Liver (tissue), 3 donors: ENCODE data around the gene HMG20B.

ENCODE experiments used
- EGR1 ChIP-seq, 2 donors: IDR thresholded peaks; 2 replicates each; pipeline ENCODE4 v1.6.1; 2016 to 2018; ENCODE audit warnings: antibody characterized with exemption in 2 of 2, low read depth in 2 of 2
- FOXA1 ChIP-seq: IDR thresholded peaks from 2 replicates; pipeline ENCODE4 v1.6.1; 2016; ENCODE audit warnings: antibody characterized with exemption
- HNF4G ChIP-seq: IDR thresholded peaks from 2 replicates; pipeline ENCODE4 v1.6.1; 2016; ENCODE audit warnings: antibody characterized with exemption
- JUND ChIP-seq, 2 donors: IDR thresholded peaks; 2 replicates each; pipeline ENCODE4 v1.6.1; 2016; ENCODE audit warnings: antibody characterized with exemption in 2 of 2
- NR2F2 ChIP-seq: IDR thresholded peaks from 2 replicates; pipeline ENCODE4 v1.6.1; 2016; ENCODE audit warnings: antibody characterized with exemption
- RAD21 ChIP-seq, 2 donors: IDR thresholded peaks; 2 replicates each; pipeline ENCODE4 v1.6.1; 2016; ENCODE audit warnings: antibody characterized with exemption in 2 of 2, mild to moderate bottlenecking in 2 of 2
- REST ChIP-seq: IDR thresholded peaks from 2 replicates; pipeline ENCODE4 v1.6.1; 2016; ENCODE audit warnings: antibody characterized with exemption, mild to moderate bottlenecking
- RXRA ChIP-seq, 2 donors: IDR thresholded peaks; 2 replicates each; pipeline ENCODE4 v1.6.1; 2017 to 2018; ENCODE audit warnings: antibody characterized with exemption in 2 of 2, mild to moderate bottlenecking in 1 of 2
- SP1 ChIP-seq: IDR thresholded peaks from 2 replicates; pipeline ENCODE4 v1.6.1; 2018; ENCODE audit warnings: antibody characterized with exemption, mild to moderate bottlenecking
- YY1 ChIP-seq: IDR thresholded peaks from 2 replicates; pipeline ENCODE4 v1.6.1; 2016; ENCODE audit warnings: antibody characterized with exemption, mild to moderate bottlenecking
- ZBTB33 ChIP-seq: IDR thresholded peaks from 2 replicates; pipeline ENCODE4 v1.6.1; 2016; ENCODE audit warnings: antibody characterized with exemption
- TF ChIP-seq, protein P1 (sequence below): fragments of 150-350 bp; IDR thresholded peaks from 2 replicates; pipeline ENCODE4 v1.5.1; 2017; ENCODE audit warnings: improper control_type of control experiment, low read depth, low read length; ENCODE audit not compliant: missing input control
- TF ChIP-seq, protein P2 (sequence below): IDR thresholded peaks from 2 replicates; pipeline ENCODE4 v1.6.1; 2016; ENCODE audit warnings: antibody characterized with exemption
- TF ChIP-seq, protein P3 (sequence below): IDR thresholded peaks from 2 replicates; pipeline ENCODE4 v1.6.1; 2016; ENCODE audit warnings: antibody characterized with exemption
- donor health status: healthy.
- donor health status: healthy.

DNA sequence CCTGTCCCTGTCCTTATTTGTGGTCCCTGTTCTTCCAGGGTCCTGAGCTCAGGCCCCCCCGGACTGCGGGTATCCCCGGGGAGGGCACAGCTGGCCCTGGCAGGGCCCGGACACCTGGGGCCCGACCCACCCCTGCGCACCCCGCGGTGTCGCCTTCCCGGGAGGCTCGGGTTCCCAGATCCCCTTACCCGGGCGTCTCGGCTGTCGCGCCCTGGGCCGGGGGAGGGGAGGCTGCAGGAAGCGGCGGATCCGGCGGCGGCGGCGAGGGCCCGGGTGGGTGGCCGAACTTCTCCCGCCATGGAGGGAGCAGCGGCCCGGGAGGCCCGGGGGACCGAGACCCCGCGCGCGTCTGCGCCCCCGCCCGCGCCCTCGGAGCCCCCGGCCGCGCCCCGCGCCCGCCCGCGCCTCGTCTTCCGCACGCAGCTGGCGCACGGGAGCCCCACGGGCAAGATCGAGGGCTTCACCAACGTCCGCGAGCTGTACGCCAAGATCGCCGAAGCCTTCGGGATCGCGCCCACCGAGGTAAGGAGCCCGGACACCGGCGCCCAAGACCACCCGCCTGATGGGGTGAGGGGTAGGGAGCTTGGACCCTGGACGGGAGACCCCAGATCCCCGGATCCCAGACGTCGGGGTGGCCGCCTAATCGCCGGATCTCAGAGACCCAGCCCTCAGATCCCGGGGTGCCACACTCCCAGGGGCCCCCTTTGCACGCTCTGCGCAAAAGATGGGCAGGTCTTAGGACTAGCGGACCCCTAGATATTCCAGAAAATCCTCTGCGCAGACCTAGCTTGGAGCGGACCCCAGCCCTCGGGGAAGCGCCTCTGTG lies 12.8 kb downstream of the HMG20B start, which contains the start of gene GIPC3:
- TF ChIP-seq, protein P1, sequence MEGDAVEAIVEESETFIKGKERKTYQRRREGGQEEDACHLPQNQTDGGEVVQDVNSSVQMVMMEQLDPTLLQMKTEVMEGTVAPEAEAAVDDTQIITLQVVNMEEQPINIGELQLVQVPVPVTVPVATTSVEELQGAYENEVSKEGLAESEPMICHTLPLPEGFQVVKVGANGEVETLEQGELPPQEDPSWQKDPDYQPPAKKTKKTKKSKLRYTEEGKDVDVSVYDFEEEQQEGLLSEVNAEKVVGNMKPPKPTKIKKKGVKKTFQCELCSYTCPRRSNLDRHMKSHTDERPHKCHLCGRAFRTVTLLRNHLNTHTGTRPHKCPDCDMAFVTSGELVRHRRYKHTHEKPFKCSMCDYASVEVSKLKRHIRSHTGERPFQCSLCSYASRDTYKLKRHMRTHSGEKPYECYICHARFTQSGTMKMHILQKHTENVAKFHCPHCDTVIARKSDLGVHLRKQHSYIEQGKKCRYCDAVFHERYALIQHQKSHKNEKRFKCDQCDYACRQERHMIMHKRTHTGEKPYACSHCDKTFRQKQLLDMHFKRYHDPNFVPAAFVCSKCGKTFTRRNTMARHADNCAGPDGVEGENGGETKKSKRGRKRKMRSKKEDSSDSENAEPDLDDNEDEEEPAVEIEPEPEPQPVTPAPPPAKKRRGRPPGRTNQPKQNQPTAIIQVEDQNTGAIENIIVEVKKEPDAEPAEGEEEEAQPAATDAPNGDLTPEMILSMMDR, result no peak
- TF ChIP-seq, protein P2, sequence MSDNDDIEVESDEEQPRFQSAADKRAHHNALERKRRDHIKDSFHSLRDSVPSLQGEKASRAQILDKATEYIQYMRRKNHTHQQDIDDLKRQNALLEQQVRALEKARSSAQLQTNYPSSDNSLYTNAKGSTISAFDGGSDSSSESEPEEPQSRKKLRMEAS, result no peak
- TF ChIP-seq, protein P3, sequence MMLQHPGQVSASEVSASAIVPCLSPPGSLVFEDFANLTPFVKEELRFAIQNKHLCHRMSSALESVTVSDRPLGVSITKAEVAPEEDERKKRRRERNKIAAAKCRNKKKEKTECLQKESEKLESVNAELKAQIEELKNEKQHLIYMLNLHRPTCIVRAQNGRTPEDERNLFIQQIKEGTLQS, result no peak
- no peak for TF ChIP-seq RAD21 (IDR thresholded peaks at IDR 0.05)
- TF ChIP-seq RXRA (IDR thresholded peaks at IDR 0.05), result no peak
- no peak for TF ChIP-seq JUND (IDR thresholded peaks at IDR 0.05)
- TF ChIP-seq YY1, result no peak
- no peak for TF ChIP-seq REST
- no peak for TF ChIP-seq FOXA1
- TF ChIP-seq ZBTB33, result no peak
- no peak for TF ChIP-seq NR2F2
- no peak for TF ChIP-seq EGR1 (IDR thresholded peaks at IDR 0.05; ENCODE audit: low read depth in 2 of 2)
- TF ChIP-seq HNF4G, result no peak
- TF ChIP-seq SP1, result no peak
